Neural cell (in vitro differentiated cells): ENCODE measurements around the gene MMP7.

Experiments used
- EZH2 ChIP-seq: fragments of 200-600, 300-800 bp; shearing (Covaris generic), sonication (generic); IDR thresholded peaks from 2 replicates; pipeline ENCODE4 v1.6.1; 2014; ENCODE audit warnings: antibody characterized with exemption, low read length, borderline replicate concordance, mild to moderate bottlenecking; ENCODE audit not compliant: insufficient read depth, poor library complexity, severe bottlenecking
- RAD21 ChIP-seq: fragments of 450-650 bp; conservative IDR thresholded peaks from 2 replicates; pipeline ENCODE4 v1.6.1; 2014; ENCODE audit warnings: antibody characterized with exemption, mild to moderate bottlenecking, moderate library complexity
- TF ChIP-seq, protein P1 (sequence below): fragments of 450-650 bp; IDR thresholded peaks from 2 replicates; pipeline ENCODE4 v1.5.1; 2014; ENCODE audit warnings: antibody characterized with exemption, mild to moderate bottlenecking, moderate library complexity; ENCODE audit not compliant: poor library complexity, severe bottlenecking
- TF ChIP-seq, protein P2 (sequence below): IDR thresholded peaks from 2 replicates; pipeline ENCODE4 v1.6.1; 2012; ENCODE audit warnings: borderline replicate concordance

DNA sequence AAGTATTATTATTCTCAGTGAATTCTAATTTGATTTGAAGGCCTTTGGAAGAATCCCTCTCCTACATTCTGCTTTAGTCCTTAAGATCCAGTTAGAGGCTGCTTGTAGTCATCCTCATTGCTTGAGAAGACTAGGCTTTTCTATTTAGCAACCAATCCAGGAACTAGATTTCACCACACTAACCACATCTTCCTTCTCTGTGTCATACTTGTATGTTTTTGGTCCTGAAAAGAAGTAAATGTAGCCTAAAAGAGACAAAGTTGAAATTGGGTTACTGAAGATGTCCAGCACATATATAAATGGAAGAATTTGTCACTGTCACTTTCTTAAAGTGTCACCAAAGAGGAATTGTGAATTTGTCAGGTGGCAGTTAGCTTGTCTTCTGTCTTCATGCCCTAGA lies 46.6 kb upstream of the MMP7 start:
- TF ChIP-seq, protein P1, sequence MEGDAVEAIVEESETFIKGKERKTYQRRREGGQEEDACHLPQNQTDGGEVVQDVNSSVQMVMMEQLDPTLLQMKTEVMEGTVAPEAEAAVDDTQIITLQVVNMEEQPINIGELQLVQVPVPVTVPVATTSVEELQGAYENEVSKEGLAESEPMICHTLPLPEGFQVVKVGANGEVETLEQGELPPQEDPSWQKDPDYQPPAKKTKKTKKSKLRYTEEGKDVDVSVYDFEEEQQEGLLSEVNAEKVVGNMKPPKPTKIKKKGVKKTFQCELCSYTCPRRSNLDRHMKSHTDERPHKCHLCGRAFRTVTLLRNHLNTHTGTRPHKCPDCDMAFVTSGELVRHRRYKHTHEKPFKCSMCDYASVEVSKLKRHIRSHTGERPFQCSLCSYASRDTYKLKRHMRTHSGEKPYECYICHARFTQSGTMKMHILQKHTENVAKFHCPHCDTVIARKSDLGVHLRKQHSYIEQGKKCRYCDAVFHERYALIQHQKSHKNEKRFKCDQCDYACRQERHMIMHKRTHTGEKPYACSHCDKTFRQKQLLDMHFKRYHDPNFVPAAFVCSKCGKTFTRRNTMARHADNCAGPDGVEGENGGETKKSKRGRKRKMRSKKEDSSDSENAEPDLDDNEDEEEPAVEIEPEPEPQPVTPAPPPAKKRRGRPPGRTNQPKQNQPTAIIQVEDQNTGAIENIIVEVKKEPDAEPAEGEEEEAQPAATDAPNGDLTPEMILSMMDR = no peak
- TF ChIP-seq EZH2 (no peak), RAD21 (no peak)
- TF ChIP-seq, protein P2, sequence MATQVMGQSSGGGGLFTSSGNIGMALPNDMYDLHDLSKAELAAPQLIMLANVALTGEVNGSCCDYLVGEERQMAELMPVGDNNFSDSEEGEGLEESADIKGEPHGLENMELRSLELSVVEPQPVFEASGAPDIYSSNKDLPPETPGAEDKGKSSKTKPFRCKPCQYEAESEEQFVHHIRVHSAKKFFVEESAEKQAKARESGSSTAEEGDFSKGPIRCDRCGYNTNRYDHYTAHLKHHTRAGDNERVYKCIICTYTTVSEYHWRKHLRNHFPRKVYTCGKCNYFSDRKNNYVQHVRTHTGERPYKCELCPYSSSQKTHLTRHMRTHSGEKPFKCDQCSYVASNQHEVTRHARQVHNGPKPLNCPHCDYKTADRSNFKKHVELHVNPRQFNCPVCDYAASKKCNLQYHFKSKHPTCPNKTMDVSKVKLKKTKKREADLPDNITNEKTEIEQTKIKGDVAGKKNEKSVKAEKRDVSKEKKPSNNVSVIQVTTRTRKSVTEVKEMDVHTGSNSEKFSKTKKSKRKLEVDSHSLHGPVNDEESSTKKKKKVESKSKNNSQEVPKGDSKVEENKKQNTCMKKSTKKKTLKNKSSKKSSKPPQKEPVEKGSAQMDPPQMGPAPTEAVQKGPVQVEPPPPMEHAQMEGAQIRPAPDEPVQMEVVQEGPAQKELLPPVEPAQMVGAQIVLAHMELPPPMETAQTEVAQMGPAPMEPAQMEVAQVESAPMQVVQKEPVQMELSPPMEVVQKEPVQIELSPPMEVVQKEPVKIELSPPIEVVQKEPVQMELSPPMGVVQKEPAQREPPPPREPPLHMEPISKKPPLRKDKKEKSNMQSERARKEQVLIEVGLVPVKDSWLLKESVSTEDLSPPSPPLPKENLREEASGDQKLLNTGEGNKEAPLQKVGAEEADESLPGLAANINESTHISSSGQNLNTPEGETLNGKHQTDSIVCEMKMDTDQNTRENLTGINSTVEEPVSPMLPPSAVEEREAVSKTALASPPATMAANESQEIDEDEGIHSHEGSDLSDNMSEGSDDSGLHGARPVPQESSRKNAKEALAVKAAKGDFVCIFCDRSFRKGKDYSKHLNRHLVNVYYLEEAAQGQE = no peak
